Glomerular visceral epithelial cell (primary cell): Measurements from ENCODE around the gene PLCG2.
"Not testable (repeated sequence)": the region's sequence is repeated elsewhere in the genome, so short reads cannot be mapped to it uniquely, and the experiment has no call there.

Experiments
- DNase-seq: peaks from one replicate; pipeline ENCODE4 v3.0.0-alpha.2; 2016; ENCODE audit errors: extremely low spot score

Gene PLCG2

GRCh38 chr16:81778861-81779535 lies at the start of gene PLCG2:
Gene PLCG2, plus strand, starts transcription at chr16:81779291. Its CDS starts 6,699 bp downstream, at chr16:81785990.
- peak; percentile 62 for DNase-seq

- no peak for DNase-seq
Observed at GRCh38 chr16:81729451-81729850, 49.6 kb upstream of the PLCG2 start.

- peak; percentile 89 for DNase-seq
Observed at GRCh38 chr16:81730090-81731051, 48.7 kb upstream of the PLCG2 start.

GRCh38 chr16:81731649-81732048 lies 47.4 kb upstream of the PLCG2 start:
- no peak for DNase-seq

GRCh38 chr16:81732699-81733098 lies 46.4 kb upstream of the PLCG2 start:
- DNase-seq: no peak

- no peak for DNase-seq
Observed at GRCh38 chr16:81733295-81733694, 45.8 kb upstream of the PLCG2 start.

- DNase-seq: no peak
Observed at GRCh38 chr16:81734632-81735434, 44.3 kb upstream of the PLCG2 start.

- DNase-seq: peak; percentile 78
Observed at GRCh38 chr16:81737885-81738536, 41.1 kb upstream of the PLCG2 start.

- no peak for DNase-seq
Observed at GRCh38 chr16:81738783-81739496, 40.2 kb upstream of the PLCG2 start.

- DNase-seq: no peak
Observed at GRCh38 chr16:81739503-81739902, 39.6 kb upstream of the PLCG2 start.

- DNase-seq: no peak
Observed at GRCh38 chr16:81740169-81740568, 38.9 kb upstream of the PLCG2 start.

GRCh38 chr16:81741430-81741770 lies 37.7 kb upstream of the PLCG2 start:
- not testable (repeated sequence) for DNase-seq

GRCh38 chr16:81744385-81744784 lies 34.7 kb upstream of the PLCG2 start:
- no peak for DNase-seq

- no peak for DNase-seq
Observed at GRCh38 chr16:81744911-81745310, 34.2 kb upstream of the PLCG2 start.

GRCh38 chr16:81745704-81746558 lies 33.2 kb upstream of the PLCG2 start:
- DNase-seq: peak; percentile 53

GRCh38 chr16:81746566-81746965 lies 32.5 kb upstream of the PLCG2 start:
- DNase-seq: no peak

- no peak for DNase-seq
Observed at GRCh38 chr16:81748476-81749198, 30.5 kb upstream of the PLCG2 start.

GRCh38 chr16:81752225-81752875 lies 26.7 kb upstream of the PLCG2 start:
- peak; percentile 31 for DNase-seq

GRCh38 chr16:81752876-81753227 lies 26.2 kb upstream of the PLCG2 start:
- DNase-seq: no peak
